DND-41 (cell line): ENCODE measurements around the gene MRPL47.

Source experiments
- ATAC-seq: fragments of 200-7000 bp; cut with Tn5 transposase; 3 replicates; pipeline ENCODE4 v1.9.1; 2021; ENCODE audit warnings: low read depth; ENCODE audit not compliant: insufficient read depth
- DNase-seq: peaks from one replicate; pipeline ENCODE4 v3.0.0-alpha.2; 2020
- H2AFZ ChIP-seq: 2 replicates; pipeline ENCODE4 v1.6.0; 2012; ENCODE audit warnings: low read depth, low read length
- H3K27ac ChIP-seq: 2 replicates; pipeline ENCODE4 v1.5.1; 2012; ENCODE audit warnings: low read length, inconsistent platforms
- H3K27me3 ChIP-seq: fragments of 200-600 bp; sonication (generic); 2 replicates; pipeline ENCODE4 v1.6.0; 2012; ENCODE audit warnings: low read length, mild to moderate bottlenecking, inconsistent platforms; ENCODE audit not compliant: insufficient read depth, poor library complexity
- H3K36me3 ChIP-seq: 2 replicates; pipeline ENCODE4 v1.5.1; 2012; ENCODE audit warnings: low read length, inconsistent platforms; ENCODE audit not compliant: insufficient read depth
- H3K4me1 ChIP-seq: 2 replicates; pipeline ENCODE4 v1.5.1; 2012; ENCODE audit warnings: mild to moderate bottlenecking, low read length; ENCODE audit not compliant: insufficient read depth
- H3K4me2 ChIP-seq: 2 replicates; pipeline ENCODE4 v1.6.0; 2012; ENCODE audit warnings: mild to moderate bottlenecking, moderate library complexity, low read length, inconsistent platforms; ENCODE audit not compliant: insufficient read depth
- H3K4me3 ChIP-seq, 2 experiments: fragments of 200-600 bp in 1 of 2; shearing (Covaris generic) in 1 of 2; 2 replicates each; pipeline ENCODE4 v1.5.1; 2012 to 2016; ENCODE audit warnings: inconsistent platforms in 2 of 2, low read length in 2 of 2, mild to moderate bottlenecking in 2 of 2, low read depth in 1 of 2, moderate library complexity in 1 of 2
- H3K79me2 ChIP-seq: 2 replicates; pipeline ENCODE4 v1.6.0; 2012; ENCODE audit warnings: low read length, inconsistent platforms; ENCODE audit not compliant: insufficient read depth
- H3K9ac ChIP-seq: 2 replicates; pipeline ENCODE4 v1.6.0; 2012; ENCODE audit warnings: low read depth, mild to moderate bottlenecking, inconsistent platforms, low read length, moderate library complexity
- H3K9me3 ChIP-seq: 2 replicates; pipeline ENCODE4 v1.5.1; 2012; ENCODE audit warnings: low read length, moderate library complexity, mild to moderate bottlenecking, inconsistent platforms; ENCODE audit not compliant: insufficient read depth, severe bottlenecking
- H4K20me1 ChIP-seq: 2 replicates; pipeline ENCODE4 v1.6.0; 2012; ENCODE audit warnings: low read length; ENCODE audit not compliant: insufficient read depth
- CTCF ChIP-seq: IDR thresholded peaks from 2 replicates; pipeline ENCODE4 v1.5.1; 2012; ENCODE audit warnings: borderline replicate concordance, low read length, moderate library complexity, mild to moderate bottlenecking; ENCODE audit not compliant: poor library complexity, severe bottlenecking; ENCODE audit errors: extremely low read depth
- EZH2 ChIP-seq: IDR thresholded peaks from 3 replicates; pipeline ENCODE4 v1.6.1; 2012; ENCODE audit warnings: borderline replicate concordance, low read depth, mild to moderate bottlenecking, moderate library complexity, low read length, inconsistent platforms; ENCODE audit not compliant: severe bottlenecking

MRPL47 gene

GRCh38 chr3:179604321-179605078, at the start of gene MRPL47, which contains the start of gene NDUFB5:
MRPL47 (minus strand) TSS chr3:179604638; CDS start chr3:179604624, 14 bp downstream.
NDUFB5 (plus strand) TSS chr3:179604794; CDS start chr3:179604816, 22 bp downstream.
- Histone ChIP-seq H3K27ac (peak within 1 kb of the TSS; percentile 86), H4K20me1 (no peaks in the 10 kb centered on the region), H3K36me3 (peaks cover 26% of the 10 kb centered on the region), H3K79me2 (peaks cover 79% of the 10 kb centered on the region), H3K4me3 (peak within 1 kb of the TSS; percentile 60 to 61), H3K9me3 (no peaks in the 10 kb centered on the region), H3K9ac (peak within 1 kb of the TSS; percentile 65), H2AFZ (peak within 1 kb of the TSS; percentile 76), H3K27me3 (no peaks in the 10 kb centered on the region), H3K4me1 (peaks cover 40% of the 10 kb centered on the region), H3K4me2 (peak within 1 kb of the TSS; percentile 97)
- no peak for TF ChIP-seq EZH2
- TF ChIP-seq CTCF, result no peak
- ATAC-seq, result peak; percentile 99
- DNase-seq, result peak; percentile 94

- no peaks in the 10 kb centered on the region for H3K27me3 ChIP-seq
Observed at GRCh38 chr3:179653096-179653797, 48.8 kb upstream of the MRPL47 start.

GRCh38 chr3:179652447-179653095, 48.1 kb upstream of the MRPL47 start, which contains the start of gene USP13:
USP13 (plus strand) TSS chr3:179653040; CDS start chr3:179653226, 186 bp downstream.
- H4K20me1 ChIP-seq, result peaks cover 19% of the 10 kb centered on the region; the same call in 1 of the 2 replicates
- TF ChIP-seq CTCF (peak; percentile 4), EZH2 (no peak)
- H3K27ac ChIP-seq, result peak within 1 kb of the TSS; percentile 91
- ATAC-seq, result peak; percentile 68
- H2AFZ ChIP-seq, result peak within 1 kb of the TSS; percentile 93
- peak within 1 kb of the TSS; percentile 89 for H3K9ac ChIP-seq
- H3K9me3 ChIP-seq, result no peaks in the 10 kb centered on the region
- DNase-seq, result peak; percentile 74
- H3K36me3 ChIP-seq, result peaks cover 10% of the 10 kb centered on the region; the same call in 1 of the 2 replicates
- H3K79me2 ChIP-seq, result peaks cover 44% of the 10 kb centered on the region
- H3K4me1 ChIP-seq, result peaks cover 40% of the 10 kb centered on the region
- H3K4me2 ChIP-seq, result peak within 1 kb of the TSS; percentile 94
- peak within 1 kb of the TSS; percentile 63 to 96 for H3K4me3 ChIP-seq
- H3K27me3 ChIP-seq, result no peaks in the 10 kb centered on the region

More at GRCh38 chr3:179653096-179653797, 48.8 kb upstream of the MRPL47 start:
- DNase-seq (peak; percentile 77), ATAC-seq (peak; percentile 77)
- H3K9me3 ChIP-seq, result no peaks in the 10 kb centered on the region
- H3K79me2 ChIP-seq, result peaks cover 51% of the 10 kb centered on the region
- H4K20me1 ChIP-seq, result peaks cover 22% of the 10 kb centered on the region; the same call in 1 of the 2 replicates
- H3K27ac ChIP-seq, result peak overlapping the region; percentile 91
- peak overlapping the region; percentile 63 to 96 for H3K4me3 ChIP-seq
- H2AFZ ChIP-seq, result peak overlapping the region; percentile 93
- H3K9ac ChIP-seq, result peak overlapping the region; percentile 89
- H3K4me1 ChIP-seq, result peaks cover 41% of the 10 kb centered on the region
- H3K4me2 ChIP-seq, result peak overlapping the region; percentile 94
- peaks cover 10% of the 10 kb centered on the region; the same call in 1 of the 2 replicates for H3K36me3 ChIP-seq
- TF ChIP-seq EZH2, result no peak
- TF ChIP-seq CTCF, result peak; percentile 36
